ENCODE measurements around the gene RNASE7. TPM values are rescaled to one million over a fixed set of nuclear protein-coding genes. Genes with fewer than 3 reads are reported as not detected.

Gene RNASE7
- polyA plus RNA-seq, 1 of the 3 experiments (the other 2 are of a cell fraction): not detected

- no peak for TF ChIP-seq ZBTB33 (IDR thresholded peaks at IDR 0.05; ENCODE audit: borderline replicate concordance, low read depth)
- peak; percentile 62 for TF ChIP-seq SMC3 (IDR thresholded peaks at IDR 0.05; ENCODE audit: low read depth, low read length)
- TF ChIP-seq CTCF (IDR thresholded peaks at IDR 0.05): peak; percentile 69
- TF ChIP-seq RFX5 (IDR thresholded peaks at IDR 0.05; ENCODE audit: low read length): no peak
- TF ChIP-seq NRF1 (IDR thresholded peaks at IDR 0.05; ENCODE audit: low read depth, low read length): 0 out of 2 replicates have a peak, but pooled peaks have one; percentile 11
- peak; percentile 74 for TF ChIP-seq RAD21 (IDR thresholded peaks at IDR 0.05; ENCODE audit: low read length)
- Histone ChIP-seq H3F3A (replicated peaks; ENCODE audit: insufficient read depth) (peaks cover 31% of the 10 kb centered on the region), H3K27me3 (ENCODE audit: insufficient read depth) (no peaks in the 10 kb centered on the region), H3K36me3 (replicated peaks in 1 of 2; ENCODE audit: control insufficient read depth in 1 of 2, insufficient read depth in 2 of 2, low read length in 1 of 2) (peaks cover 7 to 13% of the 10 kb centered on the region in 2 experiments), H4K20me1 (ENCODE audit: insufficient read depth) (no peaks in the 10 kb centered on the region), H3K9me3 (no peaks in the 10 kb centered on the region), H3K27ac (ENCODE audit: low read depth in 2 of 2, low read length in 1 of 2) (peak overlapping the region; percentile 98 to 99), H3K9me2 (no peaks in the 10 kb centered on the region), H2AFZ (ENCODE audit: low read depth) (peak overlapping the region; percentile 87), H3K9ac (peak overlapping the region; percentile 93), H3K4me1 (ENCODE audit: control insufficient read depth in 1 of 2, insufficient read depth in 2 of 2, low read depth in 1 of 2, low read length in 1 of 2) (peaks cover 25 to 26% of the 10 kb centered on the region in 2 experiments), H3K4me3 (ENCODE audit: low read depth in 2 of 2, low read length in 1 of 2) (peak overlapping the region; percentile 81 to 89), H3K4me2 (peak overlapping the region; percentile 95), H3K79me2 (ENCODE audit: insufficient read depth) (peaks cover 39% of the 10 kb centered on the region)
- POLR2A ChIA-PET: interaction anchor here (0.6 to 1.5 kb wide), 3 partner anchors 24 to 54 kb away, joined by 3 to 7 read pairs (median 3); no protein-coding TSS in a partner anchor
- DNase-seq: peak; percentile 67
- WGBS (ENCODE audit: low lambda C conversion rate): 43% methylated on average over 40 of the region's 45 CpGs
- CTCF ChIA-PET: interaction anchor here (0.6 to 13.2 kb wide), 22 partner anchors 11 to 68 kb away, joined by 3 to 296 read pairs (median 6); partner anchors contain the start of genes TMEM253 and ZNF219
Observed at GRCh38 chr14:21068521-21069387, 26.6 kb downstream of the RNASE7 start.

GRCh38 chr14:21069388-21070082 is 27.4 kb downstream of the RNASE7 start:
- H3K9ac ChIP-seq: peak overlapping the region; percentile 93
- 3% methylated on average over 34 of the region's 40 CpGs for WGBS (ENCODE audit: low lambda C conversion rate)
- ChIA-PET CTCF (interaction anchor here (1.3 to 13.2 kb wide), 14 partner anchors 12 to 67 kb away, joined by 5 to 296 read pairs (median 28); partner anchors contain the start of genes TMEM253 and ZNF219), POLR2A (interaction anchor here (0.7 to 2.7 kb wide), 6 partner anchors 20 to 727 kb away, joined by 4 to 19 read pairs (median 12); partner anchors contain the start of gene ZNF219)
- H3K27ac ChIP-seq (ENCODE audit: low read depth in 2 of 2, low read length in 1 of 2): peak overlapping the region; percentile 98 to 99
- peaks cover 22 to 29% of the 10 kb centered on the region in 2 experiments for H3K4me1 ChIP-seq (ENCODE audit: control insufficient read depth in 1 of 2, insufficient read depth in 2 of 2, low read depth in 1 of 2, low read length in 1 of 2)
- H4K20me1 ChIP-seq (ENCODE audit: insufficient read depth): 0 out of 2 replicates have a peak, but pooled peaks cover 4% of the 10 kb centered on the region
- H3K9me3 ChIP-seq: no peaks in the 10 kb centered on the region
- H3K36me3 ChIP-seq (replicated peaks in 1 of 2; ENCODE audit: control insufficient read depth in 1 of 2, insufficient read depth in 2 of 2, low read length in 1 of 2): peaks cover 13 to 21% of the 10 kb centered on the region in 2 experiments
- peak overlapping the region; percentile 81 to 89 for H3K4me3 ChIP-seq (ENCODE audit: low read depth in 2 of 2, low read length in 1 of 2)
- peaks cover 47% of the 10 kb centered on the region for H3K79me2 ChIP-seq (ENCODE audit: insufficient read depth)
- no peaks in the 10 kb centered on the region for H3K27me3 ChIP-seq (ENCODE audit: insufficient read depth)
- H3K9me2 ChIP-seq: no peaks in the 10 kb centered on the region
- TF ChIP-seq REST (IDR thresholded peaks at IDR 0.05; ENCODE audit: low read depth, low read length) (0 out of 2 replicates have a peak, but pooled peaks have one; percentile 1), SIN3A (IDR thresholded peaks at IDR 0.05; ENCODE audit: borderline replicate concordance, low read depth, low read length) (no peak), GABPA (IDR thresholded peaks at IDR 0.05; ENCODE audit: low read depth) (no peak), PBX3 (IDR thresholded peaks at IDR 0.05) (no peak), MAX (IDR thresholded peaks at IDR 0.05; ENCODE audit: low read depth) (peak; percentile 27), RCOR1 (IDR thresholded peaks at IDR 0.05; ENCODE audit: low read length) (no peak), JUND (IDR thresholded peaks at IDR 0.05) (no peak), TCF12 (IDR thresholded peaks at IDR 0.05) (no peak), YY1 (IDR thresholded peaks at IDR 0.05; ENCODE audit: low read depth) (0 out of 2 replicates have a peak, but pooled peaks have one; percentile 41)
- DNase-seq: peak; percentile 77
- peak overlapping the region; percentile 95 for H3K4me2 ChIP-seq
- peaks cover 30% of the 10 kb centered on the region for H3F3A ChIP-seq (replicated peaks; ENCODE audit: insufficient read depth)
- H2AFZ ChIP-seq (ENCODE audit: low read depth): peak overlapping the region; percentile 87
